ENCODE results near the gene EFHD1.
"Not testable (repeated sequence)": the region's sequence is repeated elsewhere in the genome, so short reads cannot be mapped to it uniquely, and the experiment has no call there.

The EFHD1 gene

DNA sequence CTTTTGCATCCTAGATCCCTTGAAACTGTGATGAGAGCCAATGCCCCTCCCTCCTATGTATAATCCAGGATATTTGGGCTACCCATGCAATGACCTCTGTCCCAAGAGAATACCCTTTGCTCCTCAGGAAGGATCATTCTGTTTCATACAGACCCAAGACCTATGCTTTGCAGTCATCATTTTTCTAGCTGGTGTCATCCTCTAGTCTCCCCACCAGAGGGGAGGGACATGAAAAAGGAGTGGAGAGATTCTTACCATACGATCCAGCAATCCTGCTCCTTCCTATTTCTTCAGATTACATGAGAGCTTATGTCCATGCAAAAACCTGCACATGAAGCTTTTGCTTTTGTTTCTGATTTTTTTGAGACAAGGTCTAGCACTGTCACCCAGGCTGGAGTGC, 50.0 kb downstream of the EFHD1 start:
- Histone ChIP-seq H3K27ac (ENCODE audit: low read depth, low read length) (no peak overlapping the region), H3K9me3 (ENCODE audit: control insufficient read depth, insufficient read depth, low read length) (no peaks in the 10 kb centered on the region), H3K4me1 (ENCODE audit: control insufficient read depth, low read length) (no peaks in the 10 kb centered on the region), H3K36me3 (ENCODE audit: control insufficient read depth, low read length) (no peaks in the 10 kb centered on the region), H3K79me2 (ENCODE audit: control insufficient read depth, low read length) (no peaks in the 10 kb centered on the region), H3K9me2 (replicated peaks; ENCODE audit: control insufficient read depth, low read length) (no peaks in the 10 kb centered on the region), H3K4me3 (ENCODE audit: low read length) (no peak overlapping the region), H3K27me3 (ENCODE audit: control insufficient read depth, low read length) (peaks cover 14% of the 10 kb centered on the region), H3F3A (ENCODE audit: control insufficient read depth, insufficient read depth) (no peaks in the 10 kb centered on the region), H4K20me1 (ENCODE audit: control insufficient read depth, insufficient read depth, low read depth, low read length) (no peaks in the 10 kb centered on the region), H3K4me2 (ENCODE audit: low read length) (no peak overlapping the region)
- no peak for TF ChIP-seq EZH2phosphoT487 (IDR thresholded peaks at IDR 0.05; ENCODE audit: borderline replicate concordance, low read length)
- TF ChIP-seq, protein P1, sequence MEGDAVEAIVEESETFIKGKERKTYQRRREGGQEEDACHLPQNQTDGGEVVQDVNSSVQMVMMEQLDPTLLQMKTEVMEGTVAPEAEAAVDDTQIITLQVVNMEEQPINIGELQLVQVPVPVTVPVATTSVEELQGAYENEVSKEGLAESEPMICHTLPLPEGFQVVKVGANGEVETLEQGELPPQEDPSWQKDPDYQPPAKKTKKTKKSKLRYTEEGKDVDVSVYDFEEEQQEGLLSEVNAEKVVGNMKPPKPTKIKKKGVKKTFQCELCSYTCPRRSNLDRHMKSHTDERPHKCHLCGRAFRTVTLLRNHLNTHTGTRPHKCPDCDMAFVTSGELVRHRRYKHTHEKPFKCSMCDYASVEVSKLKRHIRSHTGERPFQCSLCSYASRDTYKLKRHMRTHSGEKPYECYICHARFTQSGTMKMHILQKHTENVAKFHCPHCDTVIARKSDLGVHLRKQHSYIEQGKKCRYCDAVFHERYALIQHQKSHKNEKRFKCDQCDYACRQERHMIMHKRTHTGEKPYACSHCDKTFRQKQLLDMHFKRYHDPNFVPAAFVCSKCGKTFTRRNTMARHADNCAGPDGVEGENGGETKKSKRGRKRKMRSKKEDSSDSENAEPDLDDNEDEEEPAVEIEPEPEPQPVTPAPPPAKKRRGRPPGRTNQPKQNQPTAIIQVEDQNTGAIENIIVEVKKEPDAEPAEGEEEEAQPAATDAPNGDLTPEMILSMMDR (IDR thresholded peaks at IDR 0.05; ENCODE audit: low read depth, low read length, poor library complexity, severe bottlenecking): no peak

DNA sequence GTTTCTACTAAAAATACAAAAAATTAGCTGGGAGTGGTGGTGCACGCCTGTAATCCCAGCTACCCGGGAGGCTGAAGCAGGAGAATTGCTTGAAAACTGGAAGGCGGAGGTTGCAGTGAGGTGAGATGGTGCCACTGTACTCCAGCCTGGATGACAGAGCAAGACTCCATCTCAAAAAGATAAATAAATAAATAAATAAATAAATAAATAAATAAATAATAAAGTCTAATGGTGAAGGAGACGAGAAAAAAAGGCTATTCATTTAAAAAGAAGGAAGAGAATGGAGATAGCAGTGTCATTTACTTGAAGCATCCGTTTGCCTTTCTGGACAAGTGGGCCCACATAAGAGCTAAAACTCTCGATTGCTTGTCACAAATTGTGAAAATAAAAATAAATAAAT, 52.0 kb downstream of the EFHD1 start:
- H4K20me1 ChIP-seq (ENCODE audit: control insufficient read depth, insufficient read depth, low read depth, low read length); H3K36me3 ChIP-seq (ENCODE audit: control insufficient read depth, low read length); H3K27ac ChIP-seq (ENCODE audit: low read depth, low read length); H3K79me2 ChIP-seq (ENCODE audit: control insufficient read depth, low read length); H3K9me2 ChIP-seq (replicated peaks; ENCODE audit: control insufficient read depth, low read length); H3K4me1 ChIP-seq (ENCODE audit: control insufficient read depth, low read length); H3K9me3 ChIP-seq (ENCODE audit: control insufficient read depth, insufficient read depth, low read length); H3F3A ChIP-seq (ENCODE audit: control insufficient read depth, insufficient read depth); H3K4me3 ChIP-seq (ENCODE audit: low read length); H3K4me2 ChIP-seq (ENCODE audit: low read length): not testable (repeated sequence)
- peaks cover 14% of the 10 kb centered on the region for H3K27me3 ChIP-seq (ENCODE audit: control insufficient read depth, low read length)

DNA sequence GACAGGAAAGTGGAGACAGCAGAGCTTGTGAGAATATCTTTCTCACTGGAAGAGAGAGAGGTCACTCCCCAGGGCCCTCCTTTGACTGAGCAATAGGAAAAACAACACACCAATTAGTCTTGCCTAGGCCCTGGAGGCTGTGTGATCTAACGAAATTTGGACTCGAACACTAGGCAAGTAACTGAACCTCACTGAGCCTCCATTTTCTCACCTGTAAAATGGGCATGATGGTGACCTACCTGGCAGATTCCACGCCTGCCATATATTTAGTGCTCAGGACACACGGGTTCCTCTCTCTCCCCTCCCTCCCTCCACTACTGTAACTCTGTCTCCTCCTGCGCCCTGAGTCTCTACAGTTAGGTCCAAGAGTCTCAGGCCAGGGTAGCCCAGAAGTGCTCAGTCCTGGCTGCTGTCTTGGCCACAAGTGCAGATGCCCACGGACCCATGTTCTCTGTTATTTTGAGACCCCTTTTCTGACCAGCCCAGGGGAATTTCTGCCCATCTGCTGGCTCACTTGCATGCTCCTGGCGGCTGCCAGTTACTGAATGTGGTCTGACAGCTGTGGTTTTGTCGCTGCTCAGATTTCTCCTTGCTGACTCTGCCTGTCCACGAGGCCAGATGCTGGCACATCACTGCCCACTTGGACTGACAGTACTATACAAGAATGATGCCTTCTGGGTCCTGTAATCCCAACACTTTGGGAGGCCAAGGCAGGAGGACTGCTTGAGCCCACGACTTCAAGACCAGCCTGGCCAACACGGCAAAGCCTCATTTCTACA, 54.2 kb downstream of the EFHD1 start:
- Histone ChIP-seq H3K27ac (ENCODE audit: low read depth, low read length) (no peak overlapping the region), H3K36me3 (ENCODE audit: control insufficient read depth, low read length) (no peaks in the 10 kb centered on the region), H3K9me2 (replicated peaks; ENCODE audit: control insufficient read depth, low read length) (no peaks in the 10 kb centered on the region), H3K4me2 (ENCODE audit: low read length) (no peak overlapping the region), H3K4me1 (ENCODE audit: control insufficient read depth, low read length) (no peaks in the 10 kb centered on the region), H3K27me3 (ENCODE audit: control insufficient read depth, low read length) (peaks cover 11% of the 10 kb centered on the region), H3K79me2 (ENCODE audit: control insufficient read depth, low read length) (no peaks in the 10 kb centered on the region), H3K9me3 (ENCODE audit: control insufficient read depth, insufficient read depth, low read length) (no peaks in the 10 kb centered on the region), H3F3A (ENCODE audit: control insufficient read depth, insufficient read depth) (no peaks in the 10 kb centered on the region), H3K4me3 (ENCODE audit: low read length) (no peak overlapping the region), H4K20me1 (ENCODE audit: control insufficient read depth, insufficient read depth, low read depth, low read length) (no peaks in the 10 kb centered on the region)
- no peak for TF ChIP-seq EZH2phosphoT487 (IDR thresholded peaks at IDR 0.05; ENCODE audit: borderline replicate concordance, low read length)
- TF ChIP-seq, protein P1 (IDR thresholded peaks at IDR 0.05; ENCODE audit: low read depth, low read length, poor library complexity, severe bottlenecking): no peak

DNA sequence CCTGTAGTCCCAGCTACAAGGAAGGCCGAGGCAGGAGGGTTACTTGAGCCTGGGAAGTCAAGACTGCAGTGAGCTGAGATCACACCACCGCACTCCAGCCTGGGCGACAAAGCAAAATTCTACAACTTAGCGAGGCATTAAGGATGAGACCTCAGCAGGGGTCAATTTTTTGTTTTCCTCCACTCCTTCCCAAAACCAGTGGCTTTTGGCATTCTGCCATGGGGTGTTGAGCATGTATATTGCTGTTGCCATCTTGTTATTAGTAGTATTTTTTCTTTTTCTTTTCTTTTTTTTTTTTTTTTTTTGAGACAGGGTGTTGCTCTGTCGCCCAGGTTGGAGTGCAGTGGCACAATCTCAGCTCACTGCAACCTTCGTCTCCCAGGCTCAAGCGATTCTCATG, 54.8 kb downstream of the EFHD1 start:
- Histone ChIP-seq H3K9me2 (replicated peaks; ENCODE audit: control insufficient read depth, low read length) (no peaks in the 10 kb centered on the region), H3K27ac (ENCODE audit: low read depth, low read length) (no peak overlapping the region)
- TF ChIP-seq EZH2phosphoT487 (IDR thresholded peaks at IDR 0.05; ENCODE audit: borderline replicate concordance, low read length): no peak
- TF ChIP-seq, protein P1 (IDR thresholded peaks at IDR 0.05; ENCODE audit: low read depth, low read length, poor library complexity, severe bottlenecking): no peak

More for the DNA sequence above, 54.8 kb downstream of the EFHD1 start:
- H3K79me2 ChIP-seq (ENCODE audit: control insufficient read depth, low read length): no peaks in the 10 kb centered on the region
- H3K9me3 ChIP-seq (ENCODE audit: control insufficient read depth, insufficient read depth, low read length): no peaks in the 10 kb centered on the region
- H3K4me2 ChIP-seq (ENCODE audit: low read length): no peak overlapping the region
- peaks cover 12% of the 10 kb centered on the region for H3K27me3 ChIP-seq (ENCODE audit: control insufficient read depth, low read length)
- H3K36me3 ChIP-seq (ENCODE audit: control insufficient read depth, low read length): no peaks in the 10 kb centered on the region
- H3K4me1 ChIP-seq (ENCODE audit: control insufficient read depth, low read length): no peaks in the 10 kb centered on the region
- no peak overlapping the region for H3K4me3 ChIP-seq (ENCODE audit: low read length)
- no peaks in the 10 kb centered on the region for H4K20me1 ChIP-seq (ENCODE audit: control insufficient read depth, insufficient read depth, low read depth, low read length)
- no peaks in the 10 kb centered on the region for H3F3A ChIP-seq (ENCODE audit: control insufficient read depth, insufficient read depth)

Measured in DOHH2 (cell line).